HCT116 (cell line): ENCODE data around the gene GFPT2.

Experiments used
- POLR2A ChIP-seq: IDR thresholded peaks from 2 replicates; pipeline ENCODE4 v1.7.0; 2011; ENCODE audit warnings: borderline replicate concordance; ENCODE audit not compliant: insufficient read depth, insufficient read length; ENCODE audit errors: extremely low read depth
- TF ChIP-seq, protein P1 (sequence below), 3 experiments: fragments of 200-600 bp in 1 of 3; sonication (generic) in 1 of 3; IDR thresholded peaks in 2 of 3; conservative IDR thresholded peaks in 1 of 3; 2 replicates each; pipeline ENCODE4 v1.5.1; 2012 to 2017; ENCODE audit warnings: low read depth in 2 of 3, low read length in 2 of 3, antibody characterized with exemption in 1 of 3, borderline replicate concordance in 1 of 3, control low read depth in 1 of 3, mild to moderate bottlenecking in 1 of 3, mixed read lengths in 1 of 3, mixed run types in 1 of 3, moderate library complexity in 1 of 3; ENCODE audit not compliant: insufficient read depth in 1 of 3

DNA sequence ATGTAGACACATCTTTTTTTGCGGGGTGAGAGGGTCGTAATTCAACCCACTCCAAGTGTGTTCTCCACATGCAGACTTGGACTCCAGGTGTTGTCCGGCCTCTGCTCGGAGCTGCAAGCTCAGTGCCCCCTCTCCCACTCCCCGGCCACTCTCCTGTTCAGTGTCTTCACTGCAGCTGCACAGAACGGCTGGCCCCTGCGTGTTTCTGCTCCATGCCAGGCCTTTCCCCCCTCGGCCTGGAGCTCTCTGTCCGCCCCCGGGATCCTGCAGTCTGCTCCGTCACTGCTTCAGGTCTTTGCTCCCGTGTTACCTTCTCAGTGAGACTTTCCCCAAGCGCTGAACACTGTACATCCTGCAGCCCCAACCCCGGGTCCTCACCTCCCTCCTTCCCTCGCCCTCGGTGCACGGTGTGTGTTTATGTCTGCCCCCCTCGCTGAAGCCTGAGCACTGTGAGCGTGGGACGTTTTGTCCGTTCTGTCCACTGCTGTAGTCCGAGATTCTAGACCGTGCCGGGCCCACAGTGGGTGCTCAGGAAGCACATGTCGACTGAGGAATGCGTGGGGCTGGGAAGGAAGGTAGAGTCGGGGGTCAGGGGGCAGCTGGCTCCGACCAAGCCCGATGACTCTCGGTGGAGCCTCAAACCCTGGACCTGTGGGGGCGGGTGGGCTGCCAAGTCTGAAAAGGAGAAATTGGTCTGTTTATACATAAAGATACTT is 26.4 kb upstream of the GFPT2 start:
- TF ChIP-seq, protein P1, sequence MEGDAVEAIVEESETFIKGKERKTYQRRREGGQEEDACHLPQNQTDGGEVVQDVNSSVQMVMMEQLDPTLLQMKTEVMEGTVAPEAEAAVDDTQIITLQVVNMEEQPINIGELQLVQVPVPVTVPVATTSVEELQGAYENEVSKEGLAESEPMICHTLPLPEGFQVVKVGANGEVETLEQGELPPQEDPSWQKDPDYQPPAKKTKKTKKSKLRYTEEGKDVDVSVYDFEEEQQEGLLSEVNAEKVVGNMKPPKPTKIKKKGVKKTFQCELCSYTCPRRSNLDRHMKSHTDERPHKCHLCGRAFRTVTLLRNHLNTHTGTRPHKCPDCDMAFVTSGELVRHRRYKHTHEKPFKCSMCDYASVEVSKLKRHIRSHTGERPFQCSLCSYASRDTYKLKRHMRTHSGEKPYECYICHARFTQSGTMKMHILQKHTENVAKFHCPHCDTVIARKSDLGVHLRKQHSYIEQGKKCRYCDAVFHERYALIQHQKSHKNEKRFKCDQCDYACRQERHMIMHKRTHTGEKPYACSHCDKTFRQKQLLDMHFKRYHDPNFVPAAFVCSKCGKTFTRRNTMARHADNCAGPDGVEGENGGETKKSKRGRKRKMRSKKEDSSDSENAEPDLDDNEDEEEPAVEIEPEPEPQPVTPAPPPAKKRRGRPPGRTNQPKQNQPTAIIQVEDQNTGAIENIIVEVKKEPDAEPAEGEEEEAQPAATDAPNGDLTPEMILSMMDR (IDR thresholded peaks at IDR 0.05 in 2 of 3, conservative IDR thresholded peaks at IDR 0.05 in 1 of 3; ENCODE audit: borderline replicate concordance in 1 of 3, insufficient read depth in 1 of 3, low read depth in 2 of 3, low read length in 2 of 3), result no peak
- no peak for TF ChIP-seq POLR2A
